ENCODE data around the gene AGAP1.

DNA sequence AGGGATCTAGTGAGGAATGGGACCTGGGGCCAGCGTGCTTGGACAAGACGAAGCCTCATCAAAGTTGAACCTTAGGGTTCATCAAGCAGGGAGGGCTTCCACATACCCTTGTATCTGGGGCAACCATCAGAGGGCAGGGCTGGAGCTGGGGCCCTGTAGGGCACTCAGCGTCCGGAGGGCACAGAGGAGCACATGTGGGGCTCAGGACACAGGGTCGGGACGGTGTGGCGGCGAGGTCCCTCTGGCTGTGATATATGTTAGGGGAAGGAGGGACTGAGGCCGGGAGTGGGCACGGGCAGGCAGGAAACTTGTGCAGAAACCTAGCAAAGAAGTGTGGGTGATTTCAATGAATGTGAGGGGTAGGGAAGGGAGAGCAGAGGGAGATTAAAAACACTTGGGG is 244.0 kb downstream of the AGAP1 start:
- TF ChIP-seq POLR2A (IDR thresholded peaks at IDR 0.05; ENCODE audit: low read length): no peak
- TF ChIP-seq CTCF (IDR thresholded peaks at IDR 0.05): no peak
- TF ChIP-seq, protein P1, sequence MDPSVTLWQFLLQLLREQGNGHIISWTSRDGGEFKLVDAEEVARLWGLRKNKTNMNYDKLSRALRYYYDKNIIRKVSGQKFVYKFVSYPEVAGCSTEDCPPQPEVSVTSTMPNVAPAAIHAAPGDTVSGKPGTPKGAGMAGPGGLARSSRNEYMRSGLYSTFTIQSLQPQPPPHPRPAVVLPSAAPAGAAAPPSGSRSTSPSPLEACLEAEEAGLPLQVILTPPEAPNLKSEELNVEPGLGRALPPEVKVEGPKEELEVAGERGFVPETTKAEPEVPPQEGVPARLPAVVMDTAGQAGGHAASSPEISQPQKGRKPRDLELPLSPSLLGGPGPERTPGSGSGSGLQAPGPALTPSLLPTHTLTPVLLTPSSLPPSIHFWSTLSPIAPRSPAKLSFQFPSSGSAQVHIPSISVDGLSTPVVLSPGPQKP (IDR thresholded peaks at IDR 0.05; ENCODE audit: low read depth, low read length): no peak
- no peak for TF ChIP-seq CEBPB (IDR thresholded peaks at IDR 0.05)
- no peak for TF ChIP-seq JUN (IDR thresholded peaks at IDR 0.05)
- no peak for TF ChIP-seq CBX8 (IDR thresholded peaks at IDR 0.05)
- no peak for TF ChIP-seq RFX5 (IDR thresholded peaks at IDR 0.05)
- TF ChIP-seq TP53 (CRISPR knock-in tag; IDR thresholded peaks at IDR 0.05): no peak
- TF ChIP-seq, protein P2, sequence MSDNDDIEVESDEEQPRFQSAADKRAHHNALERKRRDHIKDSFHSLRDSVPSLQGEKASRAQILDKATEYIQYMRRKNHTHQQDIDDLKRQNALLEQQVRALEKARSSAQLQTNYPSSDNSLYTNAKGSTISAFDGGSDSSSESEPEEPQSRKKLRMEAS (IDR thresholded peaks at IDR 0.05): no peak
- TF ChIP-seq, protein P3, sequence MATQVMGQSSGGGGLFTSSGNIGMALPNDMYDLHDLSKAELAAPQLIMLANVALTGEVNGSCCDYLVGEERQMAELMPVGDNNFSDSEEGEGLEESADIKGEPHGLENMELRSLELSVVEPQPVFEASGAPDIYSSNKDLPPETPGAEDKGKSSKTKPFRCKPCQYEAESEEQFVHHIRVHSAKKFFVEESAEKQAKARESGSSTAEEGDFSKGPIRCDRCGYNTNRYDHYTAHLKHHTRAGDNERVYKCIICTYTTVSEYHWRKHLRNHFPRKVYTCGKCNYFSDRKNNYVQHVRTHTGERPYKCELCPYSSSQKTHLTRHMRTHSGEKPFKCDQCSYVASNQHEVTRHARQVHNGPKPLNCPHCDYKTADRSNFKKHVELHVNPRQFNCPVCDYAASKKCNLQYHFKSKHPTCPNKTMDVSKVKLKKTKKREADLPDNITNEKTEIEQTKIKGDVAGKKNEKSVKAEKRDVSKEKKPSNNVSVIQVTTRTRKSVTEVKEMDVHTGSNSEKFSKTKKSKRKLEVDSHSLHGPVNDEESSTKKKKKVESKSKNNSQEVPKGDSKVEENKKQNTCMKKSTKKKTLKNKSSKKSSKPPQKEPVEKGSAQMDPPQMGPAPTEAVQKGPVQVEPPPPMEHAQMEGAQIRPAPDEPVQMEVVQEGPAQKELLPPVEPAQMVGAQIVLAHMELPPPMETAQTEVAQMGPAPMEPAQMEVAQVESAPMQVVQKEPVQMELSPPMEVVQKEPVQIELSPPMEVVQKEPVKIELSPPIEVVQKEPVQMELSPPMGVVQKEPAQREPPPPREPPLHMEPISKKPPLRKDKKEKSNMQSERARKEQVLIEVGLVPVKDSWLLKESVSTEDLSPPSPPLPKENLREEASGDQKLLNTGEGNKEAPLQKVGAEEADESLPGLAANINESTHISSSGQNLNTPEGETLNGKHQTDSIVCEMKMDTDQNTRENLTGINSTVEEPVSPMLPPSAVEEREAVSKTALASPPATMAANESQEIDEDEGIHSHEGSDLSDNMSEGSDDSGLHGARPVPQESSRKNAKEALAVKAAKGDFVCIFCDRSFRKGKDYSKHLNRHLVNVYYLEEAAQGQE (IDR thresholded peaks at IDR 0.05): no peak
- TF ChIP-seq EP300 (IDR thresholded peaks at IDR 0.05): no peak
- no peak for TF ChIP-seq SREBF2 (IDR thresholded peaks at IDR 0.05)
- TF ChIP-seq USF2 (IDR thresholded peaks at IDR 0.05): no peak

All from A549 (cell line).